ENCODE data around the gene YARS2. TPM values are rescaled to one million over a fixed set of nuclear protein-coding genes. Genes with fewer than 3 reads are reported as not detected.
"Not testable (repeated sequence)": the region's sequence is repeated elsewhere in the genome, so short reads cannot be mapped to it uniquely, and the experiment has no call there.

YARS2 gene
- total RNA-seq, 2 donors from 2014 or later = 34.1 to 72.7 TPM

DNA sequence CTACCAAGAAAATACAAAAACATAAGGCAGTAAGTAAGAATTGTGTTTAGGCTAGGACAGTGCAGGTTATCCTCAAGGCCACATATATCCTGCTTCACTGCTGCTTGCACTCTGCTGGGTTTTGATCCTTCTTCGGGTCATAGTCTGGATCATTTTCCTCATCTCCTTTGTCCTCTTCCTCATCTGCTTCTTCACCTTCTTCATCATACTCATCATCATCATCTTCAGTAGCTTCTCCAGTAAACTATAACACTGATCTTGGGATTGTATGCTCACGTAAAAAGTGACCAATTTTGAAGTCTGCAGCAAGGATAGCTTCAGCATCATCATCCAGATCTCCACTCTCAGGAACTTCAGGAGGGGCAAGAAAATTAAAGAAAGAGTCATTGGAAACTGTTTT, 29.4 kb downstream of the YARS2 start:
- no peak overlapping the region for H3K27ac Mint-ChIP-seq
- H3K4me3 Mint-ChIP-seq = no peak overlapping the region
- no peaks in the 10 kb centered on the region for H3K27me3 Mint-ChIP-seq (ENCODE audit: insufficient read depth)
- Histone ChIP-seq H3K9me3 (ENCODE audit: control insufficient read depth, low read length) (no peaks in the 10 kb centered on the region), H3K4me3 (ENCODE audit: low read length) (no peak overlapping the region), H3K9ac (ENCODE audit: extremely low read depth, low read length, poor library complexity, severe bottlenecking) (no peak overlapping the region), H3K27ac (ENCODE audit: low read depth, low read length) (no peak overlapping the region), H3K4me1 (ENCODE audit: control insufficient read depth, insufficient read depth, low read length) (no peaks in the 10 kb centered on the region), H3K36me3 (ENCODE audit: control insufficient read depth, insufficient read depth, low read length) (peaks cover 83% of the 10 kb centered on the region), H3K27me3 (ENCODE audit: control insufficient read depth, insufficient read depth, low read length, poor library complexity, severe bottlenecking) (no peaks in the 10 kb centered on the region)
- no peaks in the 10 kb centered on the region for H3K9me3 Mint-ChIP-seq
- 92 to 95% methylated on average over 2 of the region's 2 CpGs for WGBS, 2 experiments (ENCODE audit: insufficient coverage in 1 of 2, insufficient read length in 1 of 2)
- peaks cover 70% of the 10 kb centered on the region for H3K36me3 Mint-ChIP-seq (ENCODE audit: low read depth)
- TF ChIP-seq, protein P1, sequence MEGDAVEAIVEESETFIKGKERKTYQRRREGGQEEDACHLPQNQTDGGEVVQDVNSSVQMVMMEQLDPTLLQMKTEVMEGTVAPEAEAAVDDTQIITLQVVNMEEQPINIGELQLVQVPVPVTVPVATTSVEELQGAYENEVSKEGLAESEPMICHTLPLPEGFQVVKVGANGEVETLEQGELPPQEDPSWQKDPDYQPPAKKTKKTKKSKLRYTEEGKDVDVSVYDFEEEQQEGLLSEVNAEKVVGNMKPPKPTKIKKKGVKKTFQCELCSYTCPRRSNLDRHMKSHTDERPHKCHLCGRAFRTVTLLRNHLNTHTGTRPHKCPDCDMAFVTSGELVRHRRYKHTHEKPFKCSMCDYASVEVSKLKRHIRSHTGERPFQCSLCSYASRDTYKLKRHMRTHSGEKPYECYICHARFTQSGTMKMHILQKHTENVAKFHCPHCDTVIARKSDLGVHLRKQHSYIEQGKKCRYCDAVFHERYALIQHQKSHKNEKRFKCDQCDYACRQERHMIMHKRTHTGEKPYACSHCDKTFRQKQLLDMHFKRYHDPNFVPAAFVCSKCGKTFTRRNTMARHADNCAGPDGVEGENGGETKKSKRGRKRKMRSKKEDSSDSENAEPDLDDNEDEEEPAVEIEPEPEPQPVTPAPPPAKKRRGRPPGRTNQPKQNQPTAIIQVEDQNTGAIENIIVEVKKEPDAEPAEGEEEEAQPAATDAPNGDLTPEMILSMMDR (conservative IDR thresholded peaks at IDR 0.05) = no peak
- DNase-seq = no peak
- no peaks in the 10 kb centered on the region for H3K4me1 Mint-ChIP-seq

GRCh38 chr12:32725308-32725707, 30.4 kb downstream of the YARS2 start:
- H3K9me3 ChIP-seq (ENCODE audit: control insufficient read depth, low read length); H3K27me3 Mint-ChIP-seq (ENCODE audit: insufficient read depth); H3K27me3 ChIP-seq (ENCODE audit: control insufficient read depth, insufficient read depth, low read length, poor library complexity, severe bottlenecking); H3K27ac Mint-ChIP-seq; H3K9me3 Mint-ChIP-seq; H3K4me1 ChIP-seq (ENCODE audit: control insufficient read depth, insufficient read depth, low read length); DNase-seq; H3K4me3 Mint-ChIP-seq; H3K27ac ChIP-seq (ENCODE audit: low read depth, low read length); H3K9ac ChIP-seq (ENCODE audit: extremely low read depth, low read length, poor library complexity, severe bottlenecking); H3K4me3 ChIP-seq (ENCODE audit: low read length); H3K4me1 Mint-ChIP-seq: not testable (repeated sequence)
- peaks cover 75% of the 10 kb centered on the region for H3K36me3 Mint-ChIP-seq (ENCODE audit: low read depth)
- peaks cover 84% of the 10 kb centered on the region for H3K36me3 ChIP-seq (ENCODE audit: control insufficient read depth, insufficient read depth, low read length)
- 80 to 95% methylated on average over 1 to 3 of the region's 3 CpGs for WGBS, 2 experiments (ENCODE audit: insufficient coverage in 1 of 2, insufficient read length in 1 of 2)

DNA sequence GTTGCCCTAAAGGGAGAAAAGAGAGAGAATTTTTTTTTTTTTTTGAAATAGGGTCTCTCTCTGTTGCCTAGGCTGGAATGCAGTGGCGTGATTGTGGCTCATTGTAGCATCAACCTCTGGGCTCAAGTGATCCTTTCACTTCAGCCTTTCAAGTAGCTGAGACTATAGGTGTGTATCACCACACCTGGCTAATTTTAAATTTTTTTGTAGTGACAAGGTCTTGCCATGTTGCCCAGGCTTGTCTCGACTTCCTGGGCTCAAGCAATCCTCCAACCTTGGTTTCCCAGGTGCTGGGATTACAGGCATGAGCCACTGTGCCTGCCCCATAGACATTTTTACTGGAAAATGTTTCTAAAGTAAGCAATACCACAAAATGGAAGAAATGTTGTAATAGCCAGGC, 36.8 kb downstream of the YARS2 start:
- Mint-ChIP-seq H3K4me3 (no peak overlapping the region), H3K9me3 (no peaks in the 10 kb centered on the region), H3K4me1 (no peaks in the 10 kb centered on the region), H3K27me3 (ENCODE audit: insufficient read depth) (no peaks in the 10 kb centered on the region), H3K27ac (no peak overlapping the region), H3K36me3 (ENCODE audit: low read depth) (peaks cover 71% of the 10 kb centered on the region)
- Histone ChIP-seq H3K36me3 (ENCODE audit: control insufficient read depth, insufficient read depth, low read length) (peaks cover 65% of the 10 kb centered on the region), H3K9me3 (ENCODE audit: control insufficient read depth, low read length) (no peaks in the 10 kb centered on the region), H3K4me1 (ENCODE audit: control insufficient read depth, insufficient read depth, low read length) (no peaks in the 10 kb centered on the region), H3K27me3 (ENCODE audit: control insufficient read depth, insufficient read depth, low read length, poor library complexity, severe bottlenecking) (no peaks in the 10 kb centered on the region), H3K27ac (ENCODE audit: low read depth, low read length) (no peak overlapping the region), H3K4me3 (ENCODE audit: low read length) (no peak overlapping the region), H3K9ac (ENCODE audit: extremely low read depth, low read length, poor library complexity, severe bottlenecking) (no peak overlapping the region)
- 91 to 97% methylated on average over 1 to 2 of the region's 2 CpGs for WGBS, 2 experiments (ENCODE audit: insufficient coverage in 1 of 2, insufficient read length in 1 of 2)
- TF ChIP-seq, protein P1 (conservative IDR thresholded peaks at IDR 0.05) = no peak
- DNase-seq = no peak

DNA sequence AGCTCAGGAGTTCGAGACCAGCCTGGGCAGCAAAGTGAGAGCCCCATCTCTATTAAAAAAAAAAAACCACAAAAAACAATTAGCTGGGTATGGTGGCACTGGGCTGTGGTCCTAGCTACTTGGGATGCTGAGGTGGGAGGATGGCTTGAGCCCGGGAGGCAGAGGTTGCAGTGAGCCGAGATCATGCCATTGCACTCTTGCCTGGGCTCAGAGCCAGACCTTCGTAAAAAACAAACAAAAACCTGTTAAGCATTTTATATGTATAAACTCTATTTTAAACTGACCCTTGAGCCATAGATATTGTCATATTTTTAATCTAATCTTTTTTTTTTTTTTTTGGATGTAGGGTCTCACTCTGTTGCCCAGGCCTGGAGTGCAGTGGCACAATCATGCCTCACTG, 40.9 kb downstream of the YARS2 start:
- no peak for DNase-seq
- no peak overlapping the region for H3K9ac ChIP-seq (ENCODE audit: extremely low read depth, low read length, poor library complexity, severe bottlenecking)
- peaks cover 64% of the 10 kb centered on the region for H3K36me3 Mint-ChIP-seq (ENCODE audit: low read depth)
- H3K36me3 ChIP-seq (ENCODE audit: control insufficient read depth, insufficient read depth, low read length) = peaks cover 57% of the 10 kb centered on the region
- WGBS, 2 experiments (ENCODE audit: insufficient coverage in 1 of 2, insufficient read length in 1 of 2) = 98 to 100% methylated on average over 3 to 4 of the region's 4 CpGs
- no peaks in the 10 kb centered on the region for H3K4me1 ChIP-seq (ENCODE audit: control insufficient read depth, insufficient read depth, low read length)
- no peak overlapping the region for H3K4me3 Mint-ChIP-seq
- no peaks in the 10 kb centered on the region for H3K9me3 Mint-ChIP-seq
- no peaks in the 10 kb centered on the region for H3K9me3 ChIP-seq (ENCODE audit: control insufficient read depth, low read length)
- no peak overlapping the region for H3K4me3 ChIP-seq (ENCODE audit: low read length)
- H3K27me3 Mint-ChIP-seq (ENCODE audit: insufficient read depth) = no peaks in the 10 kb centered on the region
- TF ChIP-seq, protein P1 (conservative IDR thresholded peaks at IDR 0.05) = no peak
- H3K27ac Mint-ChIP-seq = no peak overlapping the region
- peaks cover 3% of the 10 kb centered on the region for H3K4me1 Mint-ChIP-seq
- H3K27me3 ChIP-seq (ENCODE audit: control insufficient read depth, insufficient read depth, low read length, poor library complexity, severe bottlenecking) = no peaks in the 10 kb centered on the region
- H3K27ac ChIP-seq (ENCODE audit: low read depth, low read length) = no peak overlapping the region
